Brain microvascular endothelial cell (primary cell): ENCODE data around the gene UBALD2.
"Not testable (repeated sequence)": the region's sequence is repeated elsewhere in the genome, so short reads cannot be mapped to it uniquely, and the experiment has no call there.

Source experiments
- DNase-seq: peaks from one replicate; pipeline ENCODE4 v3.0.0-alpha.2; 2020
- H3K27ac ChIP-seq: fragments of 250-450 bp; sonication (Bioruptor Pico); 2 replicates; pipeline ENCODE4 v1.5.1; 2020; ENCODE audit warnings: mild to moderate bottlenecking, moderate library complexity
- H3K27me3 ChIP-seq: fragments of 250-450 bp; sonication (Bioruptor Pico); replicated peaks from 2 replicates; pipeline ENCODE4 v1.5.1; 2020; ENCODE audit warnings: mild to moderate bottlenecking
- H3K36me3 ChIP-seq: fragments of 250-450 bp; sonication (Bioruptor Pico); replicated peaks from 2 replicates; pipeline ENCODE4 v1.5.1; 2020; ENCODE audit warnings: mild to moderate bottlenecking
- H3K4me3 ChIP-seq: 2 replicates; pipeline ENCODE4 v1.5.1; 2011; ENCODE audit warnings: low read depth, mild to moderate bottlenecking, control low read depth, low read length, moderate library complexity
- in situ Hi-C: cut with HindIII; loops from 2 replicates; pipeline ENCODE4 v1.10.0; 2017; ENCODE audit warnings: low sequenced_read_pairs, low pct_ligation_motif_present
- TF ChIP-seq, protein P1 (sequence below): IDR thresholded peaks from 2 replicates; pipeline ENCODE4 v1.5.1; 2011; ENCODE audit warnings: low read depth, mild to moderate bottlenecking, moderate library complexity, low read length, control low read depth, inconsistent platforms; ENCODE audit errors: missing control alignments

The UBALD2 gene

GRCh38 chr17:76243826-76244679 lies 21.1 kb upstream of the UBALD2 start:
- Histone ChIP-seq H3K36me3 (no peaks in the 10 kb centered on the region), H3K4me3 (no peak overlapping the region), H3K27ac (no peak overlapping the region), H3K27me3 (peaks cover 9% of the 10 kb centered on the region)
- TF ChIP-seq, protein P1, sequence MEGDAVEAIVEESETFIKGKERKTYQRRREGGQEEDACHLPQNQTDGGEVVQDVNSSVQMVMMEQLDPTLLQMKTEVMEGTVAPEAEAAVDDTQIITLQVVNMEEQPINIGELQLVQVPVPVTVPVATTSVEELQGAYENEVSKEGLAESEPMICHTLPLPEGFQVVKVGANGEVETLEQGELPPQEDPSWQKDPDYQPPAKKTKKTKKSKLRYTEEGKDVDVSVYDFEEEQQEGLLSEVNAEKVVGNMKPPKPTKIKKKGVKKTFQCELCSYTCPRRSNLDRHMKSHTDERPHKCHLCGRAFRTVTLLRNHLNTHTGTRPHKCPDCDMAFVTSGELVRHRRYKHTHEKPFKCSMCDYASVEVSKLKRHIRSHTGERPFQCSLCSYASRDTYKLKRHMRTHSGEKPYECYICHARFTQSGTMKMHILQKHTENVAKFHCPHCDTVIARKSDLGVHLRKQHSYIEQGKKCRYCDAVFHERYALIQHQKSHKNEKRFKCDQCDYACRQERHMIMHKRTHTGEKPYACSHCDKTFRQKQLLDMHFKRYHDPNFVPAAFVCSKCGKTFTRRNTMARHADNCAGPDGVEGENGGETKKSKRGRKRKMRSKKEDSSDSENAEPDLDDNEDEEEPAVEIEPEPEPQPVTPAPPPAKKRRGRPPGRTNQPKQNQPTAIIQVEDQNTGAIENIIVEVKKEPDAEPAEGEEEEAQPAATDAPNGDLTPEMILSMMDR: no peak
- no peak for DNase-seq
- in situ Hi-C loops: no loop called here

GRCh38 chr17:76244721-76245120 lies 20.4 kb upstream of the UBALD2 start:
- DNase-seq, in situ Hi-C loops, H3K4me3 ChIP-seq, H3K36me3 ChIP-seq, H3K27ac ChIP-seq, H3K27me3 ChIP-seq: not testable (repeated sequence)

DNA sequence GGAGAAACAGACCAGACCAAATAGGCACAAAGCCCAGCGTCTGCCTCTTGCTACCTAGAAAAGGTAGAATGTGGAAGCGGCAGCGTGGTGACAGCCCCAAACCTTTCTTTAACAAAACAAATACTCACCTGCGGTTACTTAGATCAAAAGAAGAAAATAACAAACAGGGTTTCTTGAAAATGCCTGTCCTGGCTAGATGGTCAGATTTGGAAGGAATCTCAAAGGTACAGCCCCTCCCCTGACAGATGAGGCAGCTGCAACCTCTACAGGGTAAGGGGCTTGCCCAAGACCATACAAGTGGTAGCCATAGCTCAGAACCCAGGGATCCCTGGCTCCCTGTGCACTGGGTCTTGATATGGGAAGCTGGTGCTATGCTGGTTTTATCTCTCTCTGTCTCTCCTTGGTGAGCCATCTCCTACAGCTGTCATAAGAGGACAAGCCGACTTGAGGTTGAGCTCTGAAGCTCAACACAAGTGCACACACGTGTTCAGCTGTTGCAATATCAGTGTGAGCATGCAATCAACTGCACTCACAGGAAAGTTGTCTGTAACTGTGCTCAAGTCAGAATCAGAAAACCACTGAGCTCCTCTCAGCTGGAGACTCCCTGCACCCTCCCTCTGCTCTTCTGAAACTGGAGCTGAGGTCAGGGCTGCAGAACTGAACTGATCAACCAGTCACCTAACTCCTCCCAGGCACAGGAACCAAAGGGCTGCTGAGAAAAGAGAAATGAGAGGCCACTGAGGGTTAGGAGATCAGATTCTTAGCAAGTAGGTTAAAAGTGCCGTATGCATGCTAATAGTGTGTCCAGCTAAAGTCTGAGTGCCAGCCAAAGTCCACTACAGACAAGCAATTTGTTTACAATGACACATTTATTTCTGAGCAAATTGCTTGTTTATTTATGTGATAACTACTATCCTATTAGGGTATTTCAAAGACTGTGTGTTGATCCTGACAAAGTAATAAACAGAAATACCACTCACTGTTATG lies 18.8 kb upstream of the UBALD2 start:
- Histone ChIP-seq H3K27me3 (no peaks in the 10 kb centered on the region), H3K4me3 (no peak overlapping the region), H3K36me3 (no peaks in the 10 kb centered on the region), H3K27ac (no peak overlapping the region)
- TF ChIP-seq, protein P1: no peak
- no peak for DNase-seq
- in situ Hi-C loops: no loop called here

DNA sequence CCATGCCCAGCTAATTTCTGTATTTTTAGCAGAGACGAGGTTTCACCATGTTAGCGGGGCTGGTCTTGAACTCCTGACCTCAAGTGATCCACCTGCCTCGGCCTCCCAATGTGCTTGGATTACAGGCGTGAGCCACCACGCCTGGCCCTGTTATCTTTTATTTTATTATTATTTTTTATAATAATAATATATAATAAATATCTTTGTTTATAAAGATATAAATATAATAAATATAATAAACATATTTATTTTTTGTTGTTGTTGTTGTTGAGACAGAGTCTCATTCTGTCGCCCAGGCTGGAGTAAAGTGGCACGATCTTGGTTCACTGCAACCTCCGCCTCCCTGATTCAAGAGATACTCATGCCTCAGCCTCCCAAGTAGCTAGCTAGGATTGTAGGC lies 17.8 kb upstream of the UBALD2 start:
- no peaks in the 10 kb centered on the region for H3K36me3 ChIP-seq
- H3K27me3 ChIP-seq: no peaks in the 10 kb centered on the region
- TF ChIP-seq, protein P1: no peak
- H3K4me3 ChIP-seq: no peak overlapping the region
- in situ Hi-C loops: no loop called here
- H3K27ac ChIP-seq: no peak overlapping the region
- no peak for DNase-seq

GRCh38 chr17:76248013-76248782 lies 16.9 kb upstream of the UBALD2 start:
- Histone ChIP-seq H3K27ac (no peak overlapping the region), H3K27me3 (no peaks in the 10 kb centered on the region), H3K36me3 (no peaks in the 10 kb centered on the region), H3K4me3 (no peak overlapping the region)
- in situ Hi-C loops: no loop called here
- no peak for DNase-seq
- TF ChIP-seq, protein P1: peak; percentile 58
